HepG2 (cell line): Measurements from ENCODE around the gene METRN. TPM values are rescaled to one million over a fixed set of nuclear protein-coding genes. Genes with fewer than 3 reads are reported as not detected.
A peak's percentile ranks its signal among the peaks of the same experiment; 100 is the strongest.

Source experiments
- AFF4 ChIP-seq: sonication (generic); formaldehyde crosslinking; IDR thresholded peaks from 2 replicates; pipeline ENCODE4 v1.4.0; 2020; ENCODE audit warnings: missing genetic modification reagents
- CENPX ChIP-seq: sonication (generic); formaldehyde crosslinking; IDR thresholded peaks from 2 replicates; pipeline ENCODE4 v1.9.0; 2021; ENCODE audit warnings: mild to moderate bottlenecking, missing genetic modification reagents, moderate library complexity
- GRHL1 ChIP-seq: sonication (generic); formaldehyde crosslinking; conservative IDR thresholded peaks from 2 replicates; pipeline ENCODE4 v1.8.0; 2022; ENCODE audit warnings: missing genetic modification reagents
- HMGXB4 ChIP-seq, 2 experiments: sonication (generic) in 1 of 2; formaldehyde crosslinking in 1 of 2; IDR thresholded peaks; 2 replicates each; pipeline versions ENCODE4 v1.4.0 to v1.6.1; 2018 to 2020; ENCODE audit warnings: missing genetic modification reagents in 2 of 2, borderline replicate concordance in 1 of 2, low read depth in 1 of 2, mild to moderate bottlenecking in 1 of 2, missing biosample characterization in 1 of 2
- PAWR ChIP-seq: sonication (generic); formaldehyde crosslinking; IDR thresholded peaks from 2 replicates; pipeline ENCODE4 v1.4.0; 2020; ENCODE audit warnings: missing genetic modification reagents, mild to moderate bottlenecking, borderline replicate concordance
- RORA ChIP-seq: sonication (generic); formaldehyde crosslinking; IDR thresholded peaks from 2 replicates; pipeline ENCODE4 v1.5.0; 2020; ENCODE audit warnings: mild to moderate bottlenecking, missing genetic modification reagents, moderate library complexity
- SNAPC4 ChIP-seq: sonication (generic); formaldehyde crosslinking; IDR thresholded peaks from 2 replicates; pipeline ENCODE4 v1.4.0; 2020; ENCODE audit warnings: mild to moderate bottlenecking, missing genetic modification reagents
- THRA ChIP-seq: sonication (generic); formaldehyde crosslinking; IDR thresholded peaks from 2 replicates; pipeline ENCODE4 v1.4.0; 2020; ENCODE audit warnings: missing genetic modification reagents, borderline replicate concordance
- ZFY ChIP-seq: sonication (generic); formaldehyde crosslinking; IDR thresholded peaks from 2 replicates; pipeline ENCODE4 v1.4.0; 2020; ENCODE audit warnings: missing genetic modification reagents
- ZNF121 ChIP-seq: sonication (generic); formaldehyde crosslinking; IDR thresholded peaks from 2 replicates; pipeline ENCODE4 v1.5.0; 2020; ENCODE audit warnings: mild to moderate bottlenecking, missing genetic modification reagents
- polyA plus RNA-seq, 8 experiments: library from polyadenylated mRNA; depleted of rRNA in 3 of 8; stranded (reverse) in 7 of 8; unstranded in 1 of 8; fragments of >200 nt; fragmentation: Illumina TruSeq in 4 of 8; extraction: Trizol in 4 of 8; gene quantifications; 2 replicates each; pipeline versions ENCODE4 v1.2.1 to v1.2.3, GENCODE V29; 2011 to 2016; ENCODE audit warnings: low read depth in 4 of 8, missing spikeins in 1 of 8, mixed read lengths in 1 of 8; ENCODE audit not compliant: insufficient read depth in 1 of 8
- total RNA-seq, 5 experiments: library from RNA; depleted of rRNA; stranded (reverse); fragments of >200 nt; fragmentation: Illumina TruSeq; extraction: Trizol; gene quantifications; 2 replicates each; pipeline ENCODE4 v1.2.3, GENCODE V29; 2016; ENCODE audit warnings: low read depth in 1 of 5

The METRN gene
- total and polyA plus RNA-seq, 2 of the 13 experiments (the other 11 are each of a cell fraction or from before 2014, with no cell fraction given): 25.5 to 46.1 TPM

GRCh38 chr16:720447-720989 is 5.6 kb downstream of the METRN start (continued):
- no peak for TF ChIP-seq SNAPC4 (CRISPR knock-in tag)
- no peak for TF ChIP-seq PAWR (CRISPR knock-in tag)
- TF ChIP-seq CENPX: no peak
- TF ChIP-seq ZFY: no peak
- no peak for TF ChIP-seq AFF4 (CRISPR knock-in tag)
- peak; percentile 61 for TF ChIP-seq ZNF121 (CRISPR knock-in tag)
- peak in 1 of 2 experiments; percentile 49; a peak in 1 of 4 replicates for TF ChIP-seq HMGXB4 (CRISPR knock-in tag; IDR thresholded peaks at IDR 0.05; ENCODE audit: borderline replicate concordance in 1 of 2, low read depth in 1 of 2)
- TF ChIP-seq THRA: no peak
- no peak for TF ChIP-seq RORA (CRISPR knock-in tag)
- no peak for TF ChIP-seq GRHL1 (CRISPR knock-in tag)
